Hepatocyte (in vitro differentiated cells): ENCODE results near the gene FAM151B. TPM values are rescaled to one million over a fixed set of nuclear protein-coding genes. Genes with fewer than 3 reads are reported as not detected.

Experiments used
- DNase-seq: peaks from one replicate; pipeline ENCODE4 v3.0.0-alpha.2; 2016; ENCODE audit warnings: low spot score
- H2AFZ ChIP-seq: fragments of 200-600 bp; sonication (generic); 2 replicates; pipeline ENCODE4 v1.6.0; 2016; ENCODE audit warnings: antibody characterized with exemption, mild to moderate bottlenecking
- H3K27ac ChIP-seq: fragments of 200-600 bp; sonication (generic); 2 replicates; pipeline ENCODE4 v1.5.1; 2016; ENCODE audit warnings: mild to moderate bottlenecking
- H3K27me3 ChIP-seq: fragments of 200-600 bp; sonication (generic); 2 replicates; pipeline ENCODE4 v1.6.1; 2016
- H3K36me3 ChIP-seq: fragments of 200-600 bp; sonication (generic); replicated peaks from 2 replicates; pipeline ENCODE4 v1.5.1; 2016; ENCODE audit warnings: low read depth; ENCODE audit not compliant: insufficient read depth
- H3K4me1 ChIP-seq: fragments of 200-600 bp; sonication (generic); 2 replicates; pipeline ENCODE4 v1.5.1; 2016; ENCODE audit warnings: mild to moderate bottlenecking, moderate library complexity; ENCODE audit not compliant: insufficient read depth
- H3K4me2 ChIP-seq: fragments of 200-600 bp; sonication (generic); 2 replicates; pipeline ENCODE4 v1.6.0; 2016
- H3K4me3 ChIP-seq: fragments of 200-600 bp; sonication (generic); 2 replicates; pipeline ENCODE4 v1.5.1; 2016; ENCODE audit warnings: mild to moderate bottlenecking
- H3K79me2 ChIP-seq: fragments of 200-600 bp; sonication (generic); 2 replicates; pipeline ENCODE4 v1.6.0; 2017; ENCODE audit warnings: mild to moderate bottlenecking
- H3K9me2 ChIP-seq: fragments of 200-600 bp; sonication (generic); replicated peaks from 2 replicates; pipeline ENCODE4 v1.6.0; 2017; ENCODE audit warnings: mild to moderate bottlenecking; ENCODE audit not compliant: insufficient read depth
- H3K9me3 ChIP-seq: fragments of 200-600 bp; sonication (generic); 2 replicates; pipeline ENCODE4 v1.5.1; 2016; ENCODE audit warnings: low read depth, mild to moderate bottlenecking
- H4K20me1 ChIP-seq: fragments of 200-600 bp; sonication (generic); 2 replicates; pipeline ENCODE4 v1.6.0; 2016; ENCODE audit warnings: mild to moderate bottlenecking; ENCODE audit not compliant: insufficient read depth, poor library complexity, severe bottlenecking
- EZH2 ChIP-seq: fragments of 200-600 bp; sonication (generic); IDR thresholded peaks from 2 replicates; pipeline ENCODE4 v1.6.1; 2016; ENCODE audit warnings: antibody characterized with exemption, mild to moderate bottlenecking, borderline replicate concordance
- EZH2phosphoT487 ChIP-seq: fragments of 200-600 bp; sonication (generic); IDR thresholded peaks from one replicate; pipeline ENCODE4 v1.6.1; 2018; ENCODE audit warnings: antibody characterized with exemption, mild to moderate bottlenecking, low read depth, moderate library complexity; ENCODE audit not compliant: unreplicated experiment, severe bottlenecking
- WGBS: methylation state at CpG from one replicate; pipeline ENCODE4 v1.1.6; 2016; ENCODE audit warnings: low lambda C conversion rate; ENCODE audit errors: missing lambda C conversion rate; 5-methylcytosine and 5-hydroxymethylcytosine counted together
- polyA plus RNA-seq: library from polyadenylated mRNA; unstranded; fragments of >200 nt; fragmentation: Nextera tagmentation; extraction: Ambion mirVana; gene quantifications from 2 replicates; pipeline ENCODE4 v1.2.1, GENCODE V29; 2016
- total RNA-seq: library from RNA; depleted of rRNA; stranded (reverse); fragments of >200 nt; gene quantifications from 2 replicates; pipeline ENCODE4 v1.2.3, GENCODE V29; 2014
- TF ChIP-seq, protein P1 (sequence below): fragments of 200-600 bp; sonication (generic); IDR thresholded peaks from 2 replicates; pipeline ENCODE4 v1.5.1; 2016; ENCODE audit warnings: antibody characterized with exemption, mild to moderate bottlenecking; ENCODE audit not compliant: poor library complexity

Gene FAM151B
- total and polyA plus RNA-seq, 2 experiments from 2014 or later = 0.94 to 2.7 TPM

DNA sequence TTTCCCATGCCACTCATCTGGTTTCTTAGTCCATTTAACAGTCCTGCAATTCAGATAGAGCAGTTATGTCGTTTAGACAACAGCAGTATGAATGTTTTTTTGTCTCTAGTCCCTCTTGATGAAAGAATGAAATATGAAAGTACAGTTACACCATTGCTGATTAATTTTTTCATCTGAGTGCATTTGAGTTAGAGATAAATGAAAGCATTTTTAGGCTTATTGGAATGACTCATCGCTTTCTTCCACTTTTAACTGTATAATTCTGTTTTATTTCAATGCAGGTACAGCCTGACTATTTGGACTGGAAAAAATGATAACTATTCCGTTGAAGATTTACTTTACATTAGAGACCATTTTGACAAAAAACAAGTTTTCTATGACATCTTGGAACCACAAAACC, 53.5 kb downstream of the FAM151B start:
- H3K4me1 ChIP-seq = no peaks in the 10 kb centered on the region
- no peak overlapping the region for H3K27ac ChIP-seq
- H3K36me3 ChIP-seq = no peaks in the 10 kb centered on the region
- no peak overlapping the region for H2AFZ ChIP-seq
- 69% methylated on average over 3 of the region's 3 CpGs for whole genome bisulfite sequencing
- TF ChIP-seq EZH2phosphoT487 (no peak), EZH2 (no peak)
- TF ChIP-seq, protein P1, sequence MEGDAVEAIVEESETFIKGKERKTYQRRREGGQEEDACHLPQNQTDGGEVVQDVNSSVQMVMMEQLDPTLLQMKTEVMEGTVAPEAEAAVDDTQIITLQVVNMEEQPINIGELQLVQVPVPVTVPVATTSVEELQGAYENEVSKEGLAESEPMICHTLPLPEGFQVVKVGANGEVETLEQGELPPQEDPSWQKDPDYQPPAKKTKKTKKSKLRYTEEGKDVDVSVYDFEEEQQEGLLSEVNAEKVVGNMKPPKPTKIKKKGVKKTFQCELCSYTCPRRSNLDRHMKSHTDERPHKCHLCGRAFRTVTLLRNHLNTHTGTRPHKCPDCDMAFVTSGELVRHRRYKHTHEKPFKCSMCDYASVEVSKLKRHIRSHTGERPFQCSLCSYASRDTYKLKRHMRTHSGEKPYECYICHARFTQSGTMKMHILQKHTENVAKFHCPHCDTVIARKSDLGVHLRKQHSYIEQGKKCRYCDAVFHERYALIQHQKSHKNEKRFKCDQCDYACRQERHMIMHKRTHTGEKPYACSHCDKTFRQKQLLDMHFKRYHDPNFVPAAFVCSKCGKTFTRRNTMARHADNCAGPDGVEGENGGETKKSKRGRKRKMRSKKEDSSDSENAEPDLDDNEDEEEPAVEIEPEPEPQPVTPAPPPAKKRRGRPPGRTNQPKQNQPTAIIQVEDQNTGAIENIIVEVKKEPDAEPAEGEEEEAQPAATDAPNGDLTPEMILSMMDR = no peak
- no peaks in the 10 kb centered on the region for H3K9me3 ChIP-seq
- H3K79me2 ChIP-seq = no peaks in the 10 kb centered on the region
- no peaks in the 10 kb centered on the region for H3K9me2 ChIP-seq
- no peaks in the 10 kb centered on the region for H4K20me1 ChIP-seq
- H3K4me2 ChIP-seq = no peak overlapping the region
- no peaks in the 10 kb centered on the region for H3K27me3 ChIP-seq
- no peak overlapping the region for H3K4me3 ChIP-seq
- DNase-seq = no peak

DNA sequence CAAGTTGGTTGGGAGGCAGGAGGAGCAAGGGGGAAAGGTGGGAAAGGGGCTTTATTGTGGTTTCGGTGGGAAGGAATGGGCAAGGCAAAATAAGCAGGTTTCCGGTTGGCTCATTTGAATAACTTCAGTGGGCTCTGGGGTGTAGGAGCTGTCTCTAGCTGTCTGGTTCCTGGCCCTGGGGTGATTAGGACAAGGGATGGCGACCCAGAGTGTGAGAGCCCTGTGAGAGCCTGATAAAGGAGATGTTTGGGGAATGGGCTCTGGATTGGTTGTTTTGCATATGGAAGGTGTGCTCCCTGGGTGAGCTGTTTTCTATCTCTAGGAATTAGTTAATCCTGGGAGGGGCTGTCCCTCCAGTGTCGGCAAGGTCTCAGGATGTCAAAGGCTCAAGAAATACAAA, 66.7 kb downstream of the FAM151B start:
- Histone ChIP-seq H2AFZ (no peak overlapping the region), H3K4me3 (no peak overlapping the region), H3K27ac (no peak overlapping the region), H3K36me3 (no peaks in the 10 kb centered on the region), H3K4me1 (no peaks in the 10 kb centered on the region), H3K79me2 (no peaks in the 10 kb centered on the region), H3K27me3 (peaks cover 14% of the 10 kb centered on the region), H3K4me2 (no peak overlapping the region), H4K20me1 (no peaks in the 10 kb centered on the region), H3K9me2 (no peaks in the 10 kb centered on the region), H3K9me3 (no peaks in the 10 kb centered on the region)
- 47% methylated on average over 3 of the region's 4 CpGs for WGBS
- no peak for DNase-seq
- TF ChIP-seq EZH2 = no peak
- TF ChIP-seq, protein P1 = no peak
- TF ChIP-seq EZH2phosphoT487 = no peak

DNA sequence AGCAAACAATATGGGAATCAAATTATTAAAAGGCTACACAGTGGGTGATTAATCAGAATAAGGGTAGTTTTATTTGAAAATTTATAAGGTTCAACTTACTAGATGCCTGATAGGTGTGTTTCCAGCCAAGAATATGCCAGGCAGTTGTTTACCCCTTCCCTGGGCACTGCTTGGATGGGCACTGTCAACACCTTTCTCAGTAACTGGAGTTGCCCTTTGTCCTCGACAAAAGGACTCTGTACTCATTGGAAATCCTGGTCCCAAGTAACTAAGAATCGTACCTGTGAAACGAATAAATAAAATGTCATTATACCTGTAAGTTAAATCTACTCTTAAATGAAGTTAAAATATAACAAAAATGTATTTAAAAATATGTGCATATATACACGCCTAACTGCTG, 67.2 kb downstream of the FAM151B start:
- 90% methylated on average over 4 of the region's 4 CpGs for WGBS

More for the DNA sequence above, 67.2 kb downstream of the FAM151B start:
- TF ChIP-seq EZH2phosphoT487 (no peak), EZH2 (no peak)
- TF ChIP-seq, protein P1 = no peak
- Histone ChIP-seq H3K4me3 (no peak overlapping the region), H2AFZ (no peak overlapping the region), H3K4me2 (no peak overlapping the region), H3K4me1 (no peaks in the 10 kb centered on the region), H3K36me3 (no peaks in the 10 kb centered on the region), H3K9me2 (no peaks in the 10 kb centered on the region), H3K9me3 (no peaks in the 10 kb centered on the region), H3K27me3 (peaks cover 17% of the 10 kb centered on the region), H4K20me1 (no peaks in the 10 kb centered on the region), H3K27ac (no peak overlapping the region), H3K79me2 (no peaks in the 10 kb centered on the region)
- no peak for DNase-seq
